GM18507 (cell line): ENCODE data around the gene SNU13.
A peak's percentile ranks its signal among the peaks of the same experiment; 100 is the strongest.
"Not testable (repeated sequence)": the region's sequence is repeated elsewhere in the genome, so short reads cannot be mapped to it uniquely, and the experiment has no call there.

Experiments
- DNase-seq: peaks from one replicate; pipeline ENCODE4 v3.0.0; 2011; ENCODE audit warnings: low read depth; ENCODE audit not compliant: insufficient read length; ENCODE audit errors: extremely low spot score
- FAIRE-seq: peaks from 2 replicates; lab custom pipeline; 2011; peaks lifted over from hg19 to GRCh38; lab: Jason Lieb, UNC

The SNU13 gene

GRCh38 chr22:41683052-41683451 lies 5.6 kb downstream of the SNU13 start:
- FAIRE-seq (no peak), DNase-seq (no peak)

GRCh38 chr22:41682033-41682807 lies 6.4 kb downstream of the SNU13 start:
- FAIRE-seq (peak; percentile 85), DNase-seq (peak; percentile 67)

- no peak for FAIRE-seq
- DNase-seq = no peak
Measured at GRCh38 chr22:41681616-41682015, 7.1 kb downstream of the SNU13 start.

GRCh38 chr22:41676134-41676533 lies 12.5 kb downstream of the SNU13 start:
- FAIRE-seq (no peak), DNase-seq (no peak)

- FAIRE-seq (no peak), DNase-seq (no peak)
Measured at GRCh38 chr22:41674846-41675340, 13.8 kb downstream of the SNU13 start.

GRCh38 chr22:41672780-41673509 lies 15.7 kb downstream of the SNU13 start:
- DNase-seq (no peak), FAIRE-seq (no peak)

GRCh38 chr22:41672096-41672495 lies 16.6 kb downstream of the SNU13 start:
- DNase-seq, FAIRE-seq: not testable (repeated sequence)

GRCh38 chr22:41668971-41669911 lies 19.4 kb downstream of the SNU13 start:
- no peak for FAIRE-seq

GRCh38 chr22:41664951-41665350 lies 23.7 kb downstream of the SNU13 start:
- no peak for FAIRE-seq
- DNase-seq = no peak

More at GRCh38 chr22:41668971-41669911, 19.4 kb downstream of the SNU13 start:
- no peak for DNase-seq

- FAIRE-seq = no peak
- DNase-seq = no peak
Measured at GRCh38 chr22:41664490-41664889, 24.2 kb downstream of the SNU13 start.

GRCh38 chr22:41663594-41663993 lies 25.1 kb downstream of the SNU13 start:
- not testable (repeated sequence) for FAIRE-seq, DNase-seq

GRCh38 chr22:41661713-41662112 lies 27.0 kb downstream of the SNU13 start:
- no peak for FAIRE-seq
- no peak for DNase-seq

GRCh38 chr22:41661088-41661487 lies 27.6 kb downstream of the SNU13 start:
- no peak for FAIRE-seq
- DNase-seq = no peak

- DNase-seq (no peak), FAIRE-seq (no peak)
Measured at GRCh38 chr22:41660416-41660815, 28.3 kb downstream of the SNU13 start.

GRCh38 chr22:41659941-41660340 lies 28.7 kb downstream of the SNU13 start:
- no peak for DNase-seq
- FAIRE-seq = no peak

- FAIRE-seq = no peak
Measured at GRCh38 chr22:41658869-41659268, 29.8 kb downstream of the SNU13 start.

GRCh38 chr22:41657709-41658108 lies 31.0 kb downstream of the SNU13 start:
- no peak for FAIRE-seq

More at GRCh38 chr22:41658869-41659268, 29.8 kb downstream of the SNU13 start:
- no peak for DNase-seq

GRCh38 chr22:41656556-41656955 lies 32.1 kb downstream of the SNU13 start:
- DNase-seq (no peak), FAIRE-seq (no peak)

More at GRCh38 chr22:41657709-41658108, 31.0 kb downstream of the SNU13 start:
- DNase-seq = no peak

GRCh38 chr22:41654322-41654721 lies 34.3 kb downstream of the SNU13 start:
- no peak for DNase-seq
- FAIRE-seq = no peak
